ENCODE measurements around the gene TBCK.

DNA sequence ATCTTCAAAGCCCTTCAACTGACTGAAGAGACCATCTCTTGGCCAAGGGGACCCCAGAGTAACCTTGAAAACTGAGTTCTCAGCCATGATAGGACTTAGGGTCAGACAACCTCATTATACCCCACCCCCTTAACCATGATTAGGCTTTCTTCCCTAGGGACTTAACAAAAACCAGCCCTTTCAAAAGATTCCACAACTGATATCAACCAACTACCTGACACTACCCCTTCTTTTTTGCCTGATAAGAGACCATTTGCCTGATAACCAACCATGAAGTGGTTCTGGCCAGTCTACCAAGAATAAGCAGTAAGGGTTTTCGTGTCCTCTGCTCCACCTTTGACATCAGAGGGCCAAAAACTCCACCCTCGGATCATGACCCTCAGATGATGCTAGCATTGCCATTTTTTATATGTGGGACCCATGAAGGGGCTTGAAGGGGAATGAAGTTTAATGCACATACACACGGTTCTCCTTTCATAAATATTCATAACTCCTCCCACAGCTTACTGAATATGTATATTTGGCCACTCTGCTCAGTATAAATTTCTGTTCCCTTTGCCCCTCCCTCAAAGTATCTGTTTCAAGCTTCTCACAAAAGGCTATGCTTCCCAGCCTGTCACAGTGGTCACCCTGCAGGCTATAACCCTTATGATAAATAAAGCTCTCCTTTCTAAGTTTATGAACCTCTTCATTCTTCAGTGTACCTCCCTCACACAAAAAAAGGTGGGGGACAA is 12.3 kb downstream of the TBCK start:
- no peak for TF ChIP-seq EZH2 (IDR thresholded peaks at IDR 0.05; ENCODE audit: borderline replicate concordance, low read length)
- TF ChIP-seq, protein P1, sequence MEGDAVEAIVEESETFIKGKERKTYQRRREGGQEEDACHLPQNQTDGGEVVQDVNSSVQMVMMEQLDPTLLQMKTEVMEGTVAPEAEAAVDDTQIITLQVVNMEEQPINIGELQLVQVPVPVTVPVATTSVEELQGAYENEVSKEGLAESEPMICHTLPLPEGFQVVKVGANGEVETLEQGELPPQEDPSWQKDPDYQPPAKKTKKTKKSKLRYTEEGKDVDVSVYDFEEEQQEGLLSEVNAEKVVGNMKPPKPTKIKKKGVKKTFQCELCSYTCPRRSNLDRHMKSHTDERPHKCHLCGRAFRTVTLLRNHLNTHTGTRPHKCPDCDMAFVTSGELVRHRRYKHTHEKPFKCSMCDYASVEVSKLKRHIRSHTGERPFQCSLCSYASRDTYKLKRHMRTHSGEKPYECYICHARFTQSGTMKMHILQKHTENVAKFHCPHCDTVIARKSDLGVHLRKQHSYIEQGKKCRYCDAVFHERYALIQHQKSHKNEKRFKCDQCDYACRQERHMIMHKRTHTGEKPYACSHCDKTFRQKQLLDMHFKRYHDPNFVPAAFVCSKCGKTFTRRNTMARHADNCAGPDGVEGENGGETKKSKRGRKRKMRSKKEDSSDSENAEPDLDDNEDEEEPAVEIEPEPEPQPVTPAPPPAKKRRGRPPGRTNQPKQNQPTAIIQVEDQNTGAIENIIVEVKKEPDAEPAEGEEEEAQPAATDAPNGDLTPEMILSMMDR (conservative IDR thresholded peaks at IDR 0.05 in 1 of 2, IDR thresholded peaks at IDR 0.05 in 1 of 2; ENCODE audit: extremely low read depth in 1 of 2, insufficient read depth in 1 of 2, low read depth in 1 of 2, low read length in 2 of 2) = no peak

Measured in mammary epithelial cell (primary cell).